ENCODE data around the gene CENPK. TPM values are rescaled to one million over a fixed set of nuclear protein-coding genes. Genes with fewer than 3 reads are reported as not detected.

CENPK gene
- total RNA-seq, 1 experiment from 2014 or later = 57.4 TPM

GRCh38 chr5:65468633-65469032 lies 94.3 kb downstream of the CENPK start:
- H3K27me3 ChIP-seq (replicated peaks; ENCODE audit: insufficient read depth, low read depth, low read length, poor library complexity) = no peaks in the 10 kb centered on the region
- no peak for DNase-seq (ENCODE audit: low spot score)
- no peak overlapping the region for H3K4me3 ChIP-seq (ENCODE audit: low read depth, low read length, poor library complexity, severe bottlenecking)
- intact Hi-C loops (cut with micrococcal nuclease; ENCODE audit: unreplicated experiment) = no loop called here
- BruUV-seq (replicated peaks) = no TSS peak
- H3K4me1 ChIP-seq (ENCODE audit: insufficient read depth, low read length, poor library complexity, severe bottlenecking) = no peaks in the 10 kb centered on the region
- no peak overlapping the region for H3K27ac ChIP-seq (ENCODE audit: low read depth, low read length, poor library complexity, severe bottlenecking)
- CTCF ChIA-PET = no interaction called here
- no peaks in the 10 kb centered on the region for H3K36me3 ChIP-seq (ENCODE audit: insufficient read depth, low read length, poor library complexity, severe bottlenecking)
- POLR2A ChIA-PET (ENCODE audit: low non-redundant PET) = no interaction called here
- H3K9me3 ChIP-seq (ENCODE audit: low read depth, low read length, poor library complexity, severe bottlenecking) = no peaks in the 10 kb centered on the region
- TF ChIP-seq EZH2 (IDR thresholded peaks at IDR 0.05; ENCODE audit: borderline replicate concordance, low read depth, low read length, poor library complexity, severe bottlenecking) = no peak
- no peak for TF ChIP-seq CTCF (conservative IDR thresholded peaks at IDR 0.05; ENCODE audit: low read depth, low read length)

Other genes starting within 250 kb of the CENPK start
- gene ADAMTS6, start 81.2 kb downstream of the CENPK start, total RNA-seq (2021) = 2.6 and 2.8 TPM in 2 replicates
- gene PPWD1, start 128 bp upstream of the CENPK start, total RNA-seq (2021) = 34.4 and 35.4 TPM in 2 replicates
- gene TRIM23, start 61.2 kb upstream of the CENPK start, total RNA-seq (2021) = 12.9 and 15.6 TPM in 2 replicates
- 3.7 and 4.5 TPM in 2 replicates for gene SHLD3, start 61.9 kb upstream of the CENPK start, total RNA-seq (2021)
- 29.6 and 33.0 TPM in 2 replicates for gene TRAPPC13, start 61.9 kb upstream of the CENPK start, total RNA-seq (2021)
- gene SGTB, start 158.9 kb upstream of the CENPK start, total RNA-seq (2021) = 19.1 and 19.8 TPM in 2 replicates
- 95.2 and 99.9 TPM in 2 replicates for gene NLN, start 159.0 kb upstream of the CENPK start, total RNA-seq (2021)